HepG2 (cell line): Measurements from ENCODE around the gene ATF6. TPM values are rescaled to one million over a fixed set of nuclear protein-coding genes. Genes with fewer than 3 reads are reported as not detected.

Source experiments
- ATAC-seq: fragments of 200-7000 bp; cut with Tn5 transposase; 3 replicates; pipeline ENCODE4 v1.9.1; 2020; ENCODE audit warnings: mild to moderate bottlenecking, moderate library complexity
- BruUV-seq: library from RNA; stranded (reverse); fragments of 400-500 nt; replicated peaks from 2 replicates; lab custom pipeline; 2021; lab: Mats Ljungman, UMichigan
- CTCF ChIA-PET: fragments of 300-600 bp; formaldehyde crosslinking; extraction: SDS; loops from one replicate; lab custom pipeline; 2021; ENCODE audit warnings: low total read pairs, inconsistent platforms, low intra/inter-chr PET ratio; lab: Yijun Ruan, JAX
- POLR2A ChIA-PET: fragments of 350-600 bp; sonication (Branson Sonifier 250); formaldehyde crosslinking; loops from one replicate; lab custom pipeline; 2020; ENCODE audit warnings: antibody characterized with exemption, inconsistent platforms; lab: Yijun Ruan, JAX
- DNase-seq: peaks from one replicate; pipeline ENCODE4 v3.0.0-alpha.2; 2015; ENCODE audit warnings: low spot score
- FAIRE-seq: peaks from 3 replicates; lab custom pipeline; 2011; peaks lifted over from hg19 to GRCh38; lab: Jason Lieb, UNC
- H2AFZ ChIP-seq: one replicate; pipeline ENCODE4 v1.6.1; 2011; ENCODE audit warnings: low read length, inconsistent platforms
- H3K27ac ChIP-seq: fragments of 300-600 bp; 3 replicates; pipeline ENCODE4 v1.8.0; 2011; ENCODE audit warnings: mixed run types, mild to moderate bottlenecking, mixed read lengths, low read length, inconsistent platforms; ENCODE audit not compliant: insufficient read depth; ENCODE audit errors: extremely low read length
- H3K27me3 ChIP-seq, 2 experiments: fragments of 200-600 bp in 1 of 2; 2 replicates in 1 of 2; 3 replicates in 1 of 2; pipeline versions ENCODE4 v1.6.0 to v1.8.0; 2011; ENCODE audit warnings: low read length in 2 of 2, mild to moderate bottlenecking in 2 of 2, moderate library complexity in 2 of 2, inconsistent platforms in 1 of 2; ENCODE audit not compliant: insufficient read depth in 2 of 2, control insufficient read depth in 1 of 2
- H3K36me3 ChIP-seq, 2 experiments: fragments of 200-600 bp in 1 of 2; replicated peaks in 1 of 2; 2 replicates in 1 of 2; 3 replicates in 1 of 2; pipeline versions ENCODE4 v1.5.1 to v1.8.0; 2011; ENCODE audit warnings: low read length in 2 of 2, inconsistent platforms in 1 of 2; ENCODE audit not compliant: insufficient read depth in 2 of 2, control insufficient read depth in 1 of 2
- H3K4me1 ChIP-seq: 2 replicates; pipeline ENCODE4 v1.5.1; 2012; ENCODE audit warnings: low read length, inconsistent platforms; ENCODE audit not compliant: insufficient read depth
- H3K4me2 ChIP-seq: 2 replicates; pipeline ENCODE4 v1.6.0; 2011; ENCODE audit warnings: low read depth, low read length, inconsistent platforms
- H3K4me3 ChIP-seq, 3 experiments: fragments of 200-600 bp in 1 of 3; sonication (generic), shearing (Covaris generic) in 1 of 3; replicated peaks in 1 of 3; 2 replicates each; pipeline ENCODE4 v1.5.1; 2011 to 2016; ENCODE audit warnings: low read length in 3 of 3, inconsistent platforms in 2 of 3, low read depth in 2 of 3, mild to moderate bottlenecking in 2 of 3, control low read depth in 1 of 3, mixed read lengths in 1 of 3; ENCODE audit not compliant: insufficient read depth in 1 of 3
- H3K79me2 ChIP-seq: one replicate; pipeline ENCODE4 v1.6.1; 2011; ENCODE audit warnings: low read length, inconsistent platforms; ENCODE audit not compliant: insufficient read depth
- H3K9ac ChIP-seq: 2 replicates; pipeline ENCODE4 v1.6.0; 2011; ENCODE audit warnings: mild to moderate bottlenecking, low read depth, low read length, inconsistent platforms; ENCODE audit not compliant: insufficient read depth
- H3K9me3 ChIP-seq: 2 replicates; pipeline ENCODE4 v1.5.1; 2012; ENCODE audit warnings: mild to moderate bottlenecking, low read length
- H4K20me1 ChIP-seq: 2 replicates; pipeline ENCODE4 v1.6.0; 2011; ENCODE audit warnings: inconsistent platforms, mild to moderate bottlenecking, low read length, moderate library complexity; ENCODE audit not compliant: insufficient read depth
- GLI4 ChIP-seq: sonication (generic); formaldehyde crosslinking; IDR thresholded peaks from 2 replicates; pipeline ENCODE4 v1.5.1; 2020; ENCODE audit warnings: missing genetic modification reagents, mild to moderate bottlenecking, moderate library complexity, borderline replicate concordance
- IRF9 ChIP-seq: sonication (generic); formaldehyde crosslinking; IDR thresholded peaks from 2 replicates; pipeline ENCODE4 v1.8.0; 2022; ENCODE audit warnings: missing genetic modification reagents, mild to moderate bottlenecking, borderline replicate concordance
- POLR2G ChIP-seq: fragments of 200-400 bp; formaldehyde crosslinking; IDR thresholded peaks from 2 replicates; pipeline ENCODE4 v1.6.1; 2018; ENCODE audit warnings: mild to moderate bottlenecking, low read depth, low read length, moderate library complexity
- SRSF1 ChIP-seq: fragments of 200-400 bp; formaldehyde crosslinking; optimal IDR thresholded peaks from 2 replicates; pipeline ENCODE3; 2017; ENCODE audit warnings: mild to moderate bottlenecking, low read depth, low read length, moderate library complexity
- ZNF205 ChIP-seq: IDR thresholded peaks from 2 replicates; pipeline ENCODE4 v1.6.1; 2018; ENCODE audit warnings: missing biosample characterization, missing genetic modification reagents
- ZNF574 ChIP-seq: sonication (generic); formaldehyde crosslinking; IDR thresholded peaks from 2 replicates; pipeline ENCODE4 v1.4.0; 2020; ENCODE audit warnings: missing genetic modification reagents
- ZNF644 ChIP-seq: IDR thresholded peaks from 2 replicates; pipeline ENCODE4 v1.6.1; 2016; ENCODE audit warnings: low read depth
- WGBS: methylation state at CpG from one replicate; pipeline ENCODE4 v1.1.6; 2017; ENCODE audit warnings: low lambda C conversion rate; 5-methylcytosine and 5-hydroxymethylcytosine counted together
- in situ Hi-C: cut with HindIII; loops from 2 replicates; pipeline ENCODE4 v1.10.0; 2017; ENCODE audit warnings: low pct_unique_long_range_greater_than_20kb; ENCODE audit not compliant: extremely low pct_ligation_motif_present
- intact Hi-C: fragments of 100-400 bp; cut with micrococcal nuclease; formaldehyde crosslinking; loops from one replicate; pipeline ENCODE4 v1.10.0; 2022; ENCODE audit not compliant: unreplicated experiment
- polyA plus RNA-seq, 8 experiments: library from polyadenylated mRNA; depleted of rRNA in 3 of 8; stranded (reverse) in 7 of 8; unstranded in 1 of 8; fragments of >200 nt; fragmentation: Illumina TruSeq in 4 of 8; extraction: Trizol in 4 of 8; gene quantifications; 2 replicates each; pipeline versions ENCODE4 v1.2.1 to v1.2.3, GENCODE V29; 2011 to 2016; ENCODE audit warnings: low read depth in 4 of 8, missing spikeins in 1 of 8, mixed read lengths in 1 of 8; ENCODE audit not compliant: insufficient read depth in 1 of 8
- total RNA-seq, 5 experiments: library from RNA; depleted of rRNA; stranded (reverse); fragments of >200 nt; fragmentation: Illumina TruSeq; extraction: Trizol; gene quantifications; 2 replicates each; pipeline ENCODE4 v1.2.3, GENCODE V29; 2016; ENCODE audit warnings: low read depth in 1 of 5

Gene ATF6
- total and polyA plus RNA-seq, 2 of the 13 experiments (the other 11 are each of a cell fraction or from before 2014, with no cell fraction given): 13.2 to 14.5 TPM

GRCh38 chr1:161820914-161821313, 54.8 kb downstream of the ATF6 start:
- DNase-seq: no peak
- FAIRE-seq: no peak
- H3K79me2 ChIP-seq: no peaks in the 10 kb centered on the region
- in situ Hi-C loops: no loop called here
- no peaks in the 10 kb centered on the region for H4K20me1 ChIP-seq
- no TSS peak for BruUV-seq
- no peak for ATAC-seq
- ChIA-PET CTCF (no interaction called here), POLR2A (no interaction called here)
- no peak overlapping the region for H3K27ac ChIP-seq
- no peaks in the 10 kb centered on the region for H3K9me3 ChIP-seq
- peaks cover 4% of the 10 kb centered on the region; the same call in 1 of the 2 replicates for H3K4me1 ChIP-seq
- WGBS: 97% methylated on average over 5 of the region's 5 CpGs
- H2AFZ ChIP-seq: no peak overlapping the region
- peaks cover 0 to 19% of the 10 kb centered on the region in 2 experiments; a peak in 3 of 5 replicates for H3K36me3 ChIP-seq
- intact Hi-C loops: no loop called here
- TF ChIP-seq ZNF574 (CRISPR knock-in tag): no peak
- TF ChIP-seq SRSF1: no peak
- no peak for TF ChIP-seq IRF9 (CRISPR knock-in tag)
- TF ChIP-seq GLI4 (CRISPR knock-in tag): no peak
- TF ChIP-seq POLR2G: no peak
- no peak for TF ChIP-seq ZNF205 (CRISPR knock-in tag)
- TF ChIP-seq ZNF644 (CRISPR knock-in tag): no peak
- H3K27me3 ChIP-seq: no peaks in the 10 kb centered on the region
- no peak overlapping the region for H3K4me2 ChIP-seq
- H3K9ac ChIP-seq: no peak overlapping the region
- H3K4me3 ChIP-seq: no peak overlapping the region
